Stimulated activated CD8-positive, alpha-beta memory T cell treated with anti-CD3 and anti-CD28 coated beads, Interleukin-15, amount 100 ng/mL, for 48 hours (primary cell): ENCODE measurements around the gene DUSP10.

Experiments used
- DNase-seq, 2 donors: peaks; one replicate each; pipeline ENCODE4 v3.0.0-alpha.2; 2020; ENCODE audit warnings: low read depth in 2 of 2

Gene DUSP10

DNA sequence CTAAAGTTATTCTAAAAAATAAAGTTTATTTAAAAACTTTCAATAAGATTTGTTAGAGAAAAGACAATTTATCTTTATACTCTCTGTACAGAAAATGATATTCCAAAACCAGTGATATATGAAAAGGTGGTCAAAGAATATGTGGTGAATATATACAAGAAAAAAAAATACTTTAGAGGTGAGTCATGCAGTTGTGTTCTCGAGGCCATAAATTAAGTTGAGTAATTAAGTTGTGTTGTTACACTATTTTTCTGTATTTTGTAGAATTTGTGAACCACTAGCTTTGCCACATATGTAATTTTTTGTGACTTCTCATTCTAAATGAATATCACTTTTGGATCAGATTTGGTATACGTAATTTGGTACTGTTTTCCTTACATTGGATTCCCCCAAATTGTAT lies 23.6 kb upstream of the DUSP10 start:
- DNase-seq = no peak

DNA sequence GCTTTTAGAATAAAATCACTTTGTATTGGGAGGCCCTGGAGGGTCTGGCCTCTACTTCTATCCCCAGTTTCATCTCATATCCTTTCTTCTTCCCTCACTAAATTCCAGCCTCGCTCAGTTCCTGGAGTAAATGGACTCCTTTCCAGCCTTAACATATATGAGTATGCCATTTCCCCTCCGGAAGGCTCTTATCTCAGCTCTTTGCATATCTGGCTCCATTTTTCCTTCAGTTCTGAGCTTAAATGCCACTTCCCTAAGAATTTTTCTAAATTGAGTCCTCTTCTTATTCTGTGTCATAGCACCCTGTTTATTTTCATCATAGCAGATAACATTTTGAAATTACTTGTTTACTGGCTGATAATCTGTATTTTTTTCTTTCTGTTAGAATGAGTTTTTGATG lies 20.2 kb upstream of the DUSP10 start:
- DNase-seq = no peak

DNA sequence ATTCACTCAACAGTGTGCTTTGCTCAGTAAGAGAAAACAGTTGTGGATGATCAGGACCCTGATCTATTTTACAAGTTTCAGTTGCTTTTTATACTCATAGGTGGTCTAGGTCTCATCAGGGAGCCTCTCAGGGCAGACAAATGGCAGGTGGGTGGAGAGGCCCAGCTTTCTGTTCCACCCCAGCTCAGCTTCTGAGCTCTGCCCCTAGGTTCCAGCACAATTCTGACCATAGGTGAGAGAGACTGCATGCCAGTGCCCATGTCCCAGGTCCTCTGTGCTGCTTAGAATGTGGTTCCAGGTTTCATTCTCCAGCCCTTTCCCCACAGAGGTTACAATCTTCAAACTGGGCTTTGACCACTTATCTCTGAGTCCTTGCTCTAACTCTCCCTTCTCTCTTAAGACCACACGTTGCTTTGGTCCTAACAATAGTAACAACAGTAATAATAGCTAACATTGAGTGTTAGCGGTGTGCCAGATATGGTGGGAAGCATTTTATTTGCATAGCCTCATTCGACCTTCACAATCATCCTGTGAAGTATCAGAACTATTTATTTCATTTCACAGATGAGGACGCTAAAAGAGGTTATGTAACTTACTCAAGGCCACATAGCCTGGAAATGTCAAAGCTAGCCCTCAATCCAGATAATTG lies 19.6 kb upstream of the DUSP10 start:
- no peak for DNase-seq

DNA sequence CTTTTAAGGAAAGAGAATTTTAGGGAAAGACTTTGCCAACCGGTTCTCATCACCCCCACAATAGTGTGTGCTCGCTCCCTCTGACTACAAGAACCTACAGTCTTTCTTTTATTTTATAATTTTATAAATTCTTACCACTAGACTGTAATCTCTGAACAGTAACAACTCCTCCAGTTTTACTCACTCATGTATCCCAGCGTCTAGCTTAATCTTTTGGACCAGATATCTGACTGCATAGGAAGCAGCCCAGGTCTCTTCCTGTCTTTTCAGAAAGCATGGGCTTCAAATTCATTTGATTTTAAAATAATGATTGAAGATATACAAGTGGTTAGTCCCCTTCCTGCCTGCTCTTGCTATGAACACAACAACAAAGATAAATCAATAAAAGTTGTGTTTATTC lies 19.0 kb upstream of the DUSP10 start:
- DNase-seq = no peak

DNA sequence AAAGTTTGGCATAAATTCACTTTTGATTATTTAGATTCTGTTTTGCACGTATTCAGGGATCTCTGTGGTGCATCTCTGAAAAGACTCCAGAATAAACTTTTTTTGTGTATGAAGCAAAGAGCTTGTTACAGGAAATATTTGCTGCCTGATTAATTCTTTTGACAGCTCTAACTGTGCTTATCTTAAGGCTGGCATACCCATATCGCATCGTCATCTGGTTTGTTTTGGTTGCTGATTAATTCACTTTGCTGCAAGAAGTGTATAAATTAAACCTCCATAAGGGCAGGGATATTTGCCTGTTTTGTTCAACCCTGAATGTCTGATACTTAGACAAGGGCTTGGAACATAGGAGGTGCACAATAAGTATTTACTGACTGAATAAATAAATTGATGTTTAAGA lies 17.5 kb upstream of the DUSP10 start:
- no peak for DNase-seq

DNA sequence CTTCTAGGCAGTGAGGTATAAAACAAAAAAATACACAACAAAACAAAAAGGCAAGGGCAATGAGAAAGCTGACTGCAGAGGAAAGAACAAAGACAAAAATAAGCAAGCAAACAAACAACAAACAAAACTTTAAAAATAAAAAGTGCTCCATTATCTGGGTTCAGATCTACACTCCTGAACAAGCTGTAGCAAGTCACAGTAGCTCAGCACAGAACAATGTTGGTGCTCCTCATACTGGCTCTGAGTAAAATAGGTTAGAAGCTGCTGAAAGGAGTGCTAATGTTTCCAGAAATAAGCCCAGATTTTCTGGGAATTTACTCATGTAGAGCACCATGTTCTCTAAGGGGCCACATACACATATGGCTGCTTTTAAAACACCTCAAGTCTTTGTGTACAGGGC lies 16.6 kb upstream of the DUSP10 start:
- DNase-seq = no peak

DNA sequence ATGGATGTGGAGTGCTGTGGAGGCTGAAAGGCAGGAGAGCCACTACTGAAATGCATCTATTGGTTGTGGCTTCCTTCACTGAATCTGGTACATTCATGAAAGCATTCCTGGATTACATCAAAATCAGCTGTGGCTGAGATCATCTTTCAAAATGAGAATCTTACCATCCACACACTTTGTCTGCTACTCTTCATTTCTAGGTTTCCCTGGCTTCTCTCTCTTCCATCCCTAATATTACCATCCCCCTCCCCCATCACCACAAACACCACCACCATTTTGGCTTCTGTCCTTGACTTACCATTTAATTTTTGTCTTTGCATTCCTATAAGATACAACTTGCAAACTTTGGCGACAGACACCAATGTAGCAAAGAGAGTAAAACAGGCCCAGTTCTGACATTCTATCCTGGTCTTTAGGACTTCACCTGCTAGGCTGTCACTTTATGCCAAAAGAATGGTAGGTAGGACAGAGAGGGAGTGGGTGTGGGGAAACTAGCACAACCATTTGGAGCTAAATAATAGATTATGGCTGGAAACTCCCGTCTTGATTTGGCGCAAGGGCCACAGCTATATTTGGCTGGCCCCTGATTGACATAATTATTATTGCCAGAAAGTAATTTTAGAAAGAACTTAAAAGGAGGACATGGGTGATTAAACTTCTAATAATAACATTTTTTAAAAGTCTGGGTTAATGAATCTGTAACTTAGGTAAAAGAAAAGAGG lies 15.1 kb upstream of the DUSP10 start:
- DNase-seq = no peak

DNA sequence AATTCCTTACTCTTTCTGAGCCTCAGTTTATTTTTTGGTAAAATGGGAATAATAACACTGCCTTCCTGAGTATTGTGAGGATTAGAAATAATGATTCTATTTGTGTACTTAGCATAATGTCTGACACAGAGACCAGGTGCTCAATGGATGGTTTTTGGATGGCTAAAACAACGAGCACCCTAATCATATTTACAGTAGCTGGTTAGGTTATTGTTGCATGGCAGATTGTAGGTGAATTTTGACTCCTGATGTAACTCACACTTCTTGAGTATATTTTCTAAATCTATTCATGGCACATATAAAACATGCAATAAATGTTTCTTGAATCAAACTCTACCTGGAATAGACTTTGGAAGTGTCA lies 11.9 kb upstream of the DUSP10 start:
- no peak for DNase-seq

DNA sequence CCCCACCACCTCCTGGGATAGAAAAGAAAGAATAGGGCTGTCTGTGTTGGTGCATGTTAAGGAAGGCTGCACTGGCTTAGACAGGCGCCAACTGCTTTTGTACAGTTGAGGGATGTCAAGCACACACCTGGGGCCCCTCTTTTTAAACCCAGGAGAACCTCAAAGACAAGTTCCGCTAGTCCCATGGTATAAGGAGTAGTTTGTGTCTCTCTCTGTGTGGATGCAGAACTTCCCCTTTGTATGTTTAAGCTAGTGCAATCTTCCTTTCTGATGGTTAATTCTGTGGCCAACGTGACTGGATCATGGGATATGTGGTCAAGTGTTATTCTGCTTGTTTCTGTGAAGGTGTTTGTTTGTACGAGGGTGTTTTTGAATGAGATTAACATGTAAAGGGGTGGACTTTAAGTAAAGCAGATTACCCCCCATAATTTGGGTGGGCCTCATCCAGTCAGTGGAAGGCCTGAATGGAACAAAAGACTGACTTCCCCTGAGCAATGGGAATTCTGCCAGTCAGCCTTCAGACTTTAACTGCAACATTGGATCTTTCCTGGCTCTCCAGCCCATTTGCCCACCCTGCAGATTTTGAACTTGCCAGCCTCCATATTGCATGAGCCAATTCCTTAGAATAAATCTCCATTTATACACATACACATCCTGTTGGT lies 9.5 kb upstream of the DUSP10 start:
- DNase-seq = no peak

DNA sequence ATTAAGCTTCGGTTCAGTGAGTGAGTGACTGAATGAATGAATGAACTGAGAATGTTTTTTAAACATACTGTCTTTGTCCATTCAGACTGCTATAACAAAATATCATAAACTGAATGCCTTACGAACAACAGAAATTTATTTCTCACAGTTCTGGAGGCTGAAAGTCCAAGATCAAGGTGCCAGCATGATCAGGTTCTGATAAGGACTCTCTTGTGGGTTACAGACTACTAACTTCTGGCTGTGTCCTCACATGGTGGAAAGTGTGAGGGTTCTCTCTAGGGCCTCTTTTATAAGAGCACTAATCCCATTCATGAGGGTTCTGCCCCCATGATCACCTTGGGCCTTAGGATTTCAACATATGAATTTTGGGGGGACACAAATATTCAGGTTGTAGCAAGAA lies 7.1 kb upstream of the DUSP10 start:
- DNase-seq = no peak

DNA sequence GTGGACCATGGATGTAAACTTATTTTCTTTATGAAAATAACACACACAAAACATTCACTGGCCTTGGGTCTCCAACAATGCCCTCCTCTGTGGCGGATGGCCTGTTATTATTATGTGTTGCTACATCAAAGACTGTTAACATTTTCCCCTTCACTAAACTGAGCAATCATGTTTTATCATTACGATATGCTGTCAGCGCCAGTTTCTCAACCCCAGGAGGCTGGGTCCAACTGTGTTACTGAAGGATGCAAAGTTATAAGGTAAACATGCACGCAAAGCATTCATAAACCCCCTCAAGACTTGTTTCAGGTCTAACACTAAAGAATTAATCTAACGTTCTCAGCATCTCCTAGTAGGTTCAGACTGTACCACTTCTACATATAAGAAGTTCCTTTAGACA lies 6.0 kb upstream of the DUSP10 start:
- no peak for DNase-seq

DNA sequence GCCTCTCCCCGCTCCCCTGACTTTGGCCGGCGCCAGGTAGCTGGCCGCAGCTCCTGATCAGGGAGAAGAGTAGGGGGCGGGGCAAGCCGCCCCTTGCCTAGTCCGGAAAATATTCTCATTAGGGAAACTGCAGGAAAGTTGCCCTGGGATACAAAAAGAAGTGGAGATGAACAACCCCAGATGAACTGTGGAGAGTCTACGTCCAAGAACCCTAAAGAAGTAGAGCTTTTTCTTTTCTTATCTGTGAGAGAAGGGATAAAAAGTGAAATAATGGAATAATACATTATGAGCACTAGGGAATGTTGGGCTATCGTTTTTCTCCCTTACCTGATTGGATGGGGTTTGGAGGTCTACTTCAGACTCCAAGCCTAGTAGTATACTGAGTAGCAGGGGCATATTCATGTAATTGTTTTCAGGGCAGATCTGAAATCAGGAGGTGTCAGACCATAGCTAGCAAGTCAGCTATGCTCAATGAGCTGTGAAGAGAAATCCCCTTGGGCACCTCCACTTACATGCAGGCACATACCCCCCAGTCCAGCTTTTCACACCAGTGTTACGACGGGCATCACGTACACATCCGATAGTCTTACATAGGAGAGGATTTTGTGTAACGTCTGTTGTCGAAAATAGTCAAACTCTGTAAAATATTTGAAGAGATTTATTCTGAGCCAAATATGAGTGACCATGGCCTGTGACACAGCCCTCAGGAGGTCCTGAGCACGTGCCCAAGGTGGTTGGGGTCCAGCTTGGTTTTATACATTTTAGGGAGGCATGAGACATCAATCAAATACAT lies 1.7 kb upstream of the DUSP10 start:
- no peak for DNase-seq

DNA sequence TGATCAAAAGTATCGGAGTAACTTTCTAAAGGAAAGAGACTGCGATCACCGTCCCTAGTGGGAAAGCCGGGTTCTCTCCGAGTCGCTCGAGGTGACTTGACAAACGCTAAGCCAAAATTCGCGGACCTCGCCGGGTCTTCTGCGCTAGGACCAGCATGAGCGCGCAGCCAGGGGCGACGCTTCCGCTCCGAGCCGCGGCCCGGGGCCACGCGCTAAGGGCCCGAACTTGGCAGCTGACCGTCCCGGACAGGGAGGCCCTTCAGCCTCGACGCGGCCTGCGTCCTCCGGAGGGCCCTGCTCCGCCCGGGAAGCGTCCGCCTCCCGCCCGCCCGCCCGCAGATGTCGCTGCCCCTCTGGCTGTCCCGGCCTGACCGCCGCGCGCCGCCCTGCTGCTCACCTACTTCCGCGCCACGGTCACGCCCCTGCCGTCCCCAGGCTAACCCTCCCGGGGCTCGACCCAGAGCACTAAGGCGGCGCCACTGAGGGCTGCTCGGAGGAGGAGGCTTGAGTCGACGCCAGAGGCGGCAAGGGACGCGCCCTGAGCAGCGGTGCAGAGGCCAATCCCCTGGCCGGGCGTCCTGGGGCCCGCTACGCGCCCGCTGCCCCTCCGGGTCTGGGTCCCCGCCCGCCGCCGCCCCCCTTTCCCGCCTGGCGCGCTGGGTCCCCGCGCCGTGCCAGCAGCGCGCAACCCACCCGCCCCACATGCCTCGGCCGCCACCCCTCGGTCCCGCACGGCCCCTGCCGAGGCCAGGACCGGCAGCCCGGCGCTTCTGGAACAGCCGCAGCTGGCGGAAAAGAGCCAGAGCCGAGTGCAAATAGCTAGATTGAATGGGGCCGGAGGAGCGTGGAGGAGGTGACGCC lies 896 bp upstream of the DUSP10 start:
- peak; percentile 77 to 81 for DNase-seq

DNA sequence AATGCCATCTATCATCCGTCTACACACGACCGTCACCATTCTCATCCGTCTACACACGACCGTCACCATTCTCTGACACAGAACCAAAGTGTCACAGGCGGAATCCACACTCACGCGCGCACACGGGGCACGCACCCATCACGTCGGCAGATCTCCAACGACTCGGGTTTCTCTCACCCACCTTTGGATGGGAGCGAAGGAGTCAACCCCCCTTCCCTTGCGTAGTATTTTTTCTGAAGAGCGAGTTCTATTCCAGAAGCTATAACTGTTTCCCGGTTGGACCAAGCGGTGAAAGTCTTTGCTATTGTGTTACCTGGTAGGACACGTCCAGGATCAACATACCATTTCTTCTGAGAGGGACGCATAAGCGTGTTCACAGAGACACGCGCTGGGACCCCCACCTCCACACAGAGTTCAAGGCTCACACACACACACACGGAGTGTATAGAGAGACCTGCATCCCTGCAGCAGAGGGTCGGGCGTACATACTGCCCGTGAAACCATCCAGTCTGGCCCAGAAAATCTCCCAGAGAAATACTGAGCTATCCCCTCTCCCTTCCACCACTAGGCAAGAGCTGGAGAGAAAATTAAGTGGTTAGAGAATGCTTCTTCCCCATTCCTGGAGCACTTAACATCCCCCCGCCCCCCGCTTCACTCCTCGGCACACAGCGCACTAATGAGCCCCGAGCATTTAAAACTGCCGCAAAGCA lies 741 bp downstream of the DUSP10 start:
- DNase-seq = no peak

DNA sequence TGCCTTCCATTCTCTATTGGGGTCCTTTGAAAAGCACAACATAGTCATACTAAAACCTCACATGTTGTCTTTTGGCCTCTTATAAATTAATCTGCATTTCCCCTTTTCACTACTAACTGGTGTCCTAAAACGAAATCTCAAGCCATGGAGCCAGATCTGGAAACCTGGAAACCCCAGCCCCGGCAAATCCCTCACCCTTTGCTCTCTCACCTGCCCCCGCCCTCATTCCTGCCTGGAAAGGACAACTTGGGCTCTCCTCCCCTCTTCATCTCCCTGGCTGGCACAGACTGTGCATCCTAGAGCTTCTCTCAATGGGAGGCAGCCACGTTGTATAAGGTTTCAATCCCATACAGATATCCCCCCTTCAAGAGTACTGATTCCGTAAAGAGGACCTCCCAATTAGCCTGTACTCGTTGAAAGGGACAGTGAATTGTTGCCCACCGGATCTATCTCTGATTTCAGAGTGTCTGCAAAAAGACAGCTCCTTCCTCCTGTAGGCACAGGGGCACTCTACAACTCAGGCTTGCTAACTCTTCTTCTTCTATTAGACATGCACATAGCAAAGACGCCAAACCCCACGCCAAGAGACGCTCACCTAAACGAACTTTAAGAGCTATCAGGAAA lies 1.4 kb downstream of the DUSP10 start:
- DNase-seq = no peak

DNA sequence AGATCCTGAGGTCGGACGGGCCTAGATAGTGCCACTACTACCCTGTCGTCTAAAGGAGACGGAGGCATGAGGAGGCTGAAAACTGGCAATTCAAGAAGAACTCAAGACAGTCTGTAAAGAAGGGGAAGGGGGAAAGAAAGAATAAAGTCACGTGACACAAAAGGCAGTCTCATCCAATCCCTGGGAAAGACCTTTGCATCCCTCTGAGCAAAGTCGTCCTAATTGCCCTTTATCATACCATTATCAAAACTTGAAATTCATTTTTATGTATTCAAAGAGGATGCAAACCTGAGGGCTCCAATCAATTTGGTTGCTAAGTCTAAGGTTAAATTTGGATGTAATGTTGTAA lies 2.2 kb downstream of the DUSP10 start:
- no peak for DNase-seq

DNA sequence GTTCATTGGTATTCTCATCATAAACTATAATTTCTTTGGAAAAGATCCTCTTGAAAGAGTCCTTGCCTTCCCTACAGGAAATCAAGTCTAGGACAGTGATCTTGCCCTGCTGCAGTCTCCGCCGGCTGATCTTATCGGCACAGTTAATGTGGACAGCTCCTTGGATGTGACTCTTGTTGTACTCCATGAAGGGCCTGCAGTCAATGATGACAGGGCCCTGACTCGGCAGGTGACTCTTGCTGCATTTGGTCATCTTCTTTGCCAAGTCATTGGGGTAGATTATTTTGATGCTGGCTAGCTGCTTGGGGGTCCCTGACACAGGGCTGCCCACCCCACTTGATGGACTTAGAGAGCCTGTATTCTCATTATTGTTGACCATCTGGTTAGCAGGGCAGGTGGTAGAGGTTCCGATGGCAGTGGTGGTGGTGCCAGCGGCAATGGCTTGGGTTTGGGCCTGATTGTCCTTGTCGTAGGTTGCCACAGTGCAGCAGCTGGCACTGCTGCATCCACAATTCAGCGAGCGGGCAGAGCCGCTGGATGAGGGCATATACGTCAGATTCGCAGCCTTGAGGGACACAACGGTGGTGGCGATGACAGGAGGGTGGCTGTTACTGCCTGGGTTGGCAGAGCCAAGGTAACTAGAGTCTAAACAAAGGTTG lies 2.7 kb downstream of the DUSP10 start:
- DNase-seq = no peak

DNA sequence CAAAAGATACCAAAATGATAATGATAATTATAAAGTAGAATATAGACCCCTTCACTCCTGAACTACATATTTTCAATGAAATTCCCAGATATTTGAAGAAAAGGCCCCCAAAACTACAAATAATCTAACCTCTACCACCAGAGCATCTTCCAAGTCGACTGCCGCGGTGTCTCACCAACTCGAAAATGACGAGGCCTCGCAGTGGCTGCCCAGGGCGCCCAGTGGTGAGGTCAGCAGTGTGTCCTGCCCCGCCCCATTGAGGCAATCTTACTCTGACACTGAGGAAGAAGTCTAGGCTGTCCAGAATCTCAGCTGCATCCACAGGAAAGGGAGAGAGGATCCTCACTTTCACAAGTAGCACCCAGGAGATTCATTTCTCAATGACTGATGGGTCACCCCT lies 5.2 kb downstream of the DUSP10 start:
- DNase-seq = no peak

DNA sequence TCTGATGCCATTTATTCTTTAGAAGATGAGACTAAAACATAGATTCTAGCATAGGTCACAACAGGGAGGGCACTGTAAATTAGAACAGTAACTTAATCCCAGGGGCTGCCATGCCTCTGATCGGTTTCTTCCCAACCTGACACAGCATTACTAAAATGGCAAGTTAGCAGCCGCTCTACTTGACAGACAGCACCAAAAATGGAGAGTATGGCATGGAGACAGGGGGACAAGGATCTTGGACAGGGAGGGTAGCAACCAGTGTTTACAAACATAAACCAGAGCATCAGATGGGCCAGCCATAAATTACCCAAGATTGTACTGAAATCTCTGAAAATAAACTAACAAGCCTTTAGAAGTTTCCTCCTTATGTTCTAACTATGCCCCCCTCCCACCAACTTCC lies 5.9 kb downstream of the DUSP10 start:
- no peak for DNase-seq

DNA sequence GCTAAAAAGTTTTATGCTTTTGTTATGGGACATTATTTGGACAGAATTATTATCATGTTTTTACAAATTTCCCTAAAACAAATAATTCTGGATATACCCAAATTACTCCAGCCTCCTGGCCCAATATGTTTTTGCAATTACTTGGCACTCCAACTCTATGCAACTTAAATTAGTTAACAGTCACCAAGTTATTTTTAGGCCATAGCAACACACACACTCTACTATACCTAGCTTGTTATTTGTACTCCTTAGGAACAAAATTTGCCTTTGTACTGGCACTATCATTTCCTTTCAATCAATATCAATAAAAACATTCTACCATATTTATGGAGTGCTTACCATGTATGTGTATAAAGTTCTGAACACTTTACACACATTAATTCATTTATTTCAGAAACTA lies 7.7 kb downstream of the DUSP10 start:
- no peak for DNase-seq
